ENCODE measurements around the gene NEO1.

The NEO1 gene

DNA sequence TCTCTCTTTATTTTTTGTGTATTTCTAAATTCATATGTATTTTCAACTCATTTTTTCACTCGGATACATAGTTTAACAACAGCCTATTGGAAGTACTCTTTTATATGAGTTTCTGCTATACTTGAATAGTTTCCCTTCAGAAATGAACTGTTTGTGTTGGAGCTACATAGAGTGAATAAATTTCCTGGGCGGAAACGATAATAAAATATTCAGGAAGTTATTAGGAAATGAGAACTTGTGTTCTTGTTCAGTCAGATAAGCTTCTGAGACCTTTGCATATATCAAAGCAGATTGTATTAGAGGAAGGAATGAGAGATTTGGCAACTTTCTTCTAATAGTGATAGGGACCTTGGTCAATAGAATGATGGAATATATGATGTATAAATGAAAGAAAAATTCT lies 27.3 kb downstream of the NEO1 start:
- Histone ChIP-seq H3F3A (ENCODE audit: insufficient read depth, low read length) (no peaks in the 10 kb centered on the region), H3K4me1 (ENCODE audit: low read length) (peaks cover 11% of the 10 kb centered on the region), H3K9ac (ENCODE audit: low read length) (no peak overlapping the region), H3K36me3 (replicated peaks; ENCODE audit: insufficient read depth, low read length) (no peaks in the 10 kb centered on the region), H3K27ac (ENCODE audit: low read length) (no peak overlapping the region), H3K9me2 (replicated peaks; ENCODE audit: insufficient read depth, low read length) (no peaks in the 10 kb centered on the region), H2AFZ (ENCODE audit: low read length) (no peak overlapping the region), H3K4me3 (ENCODE audit: low read length) (no peak overlapping the region), H3K79me2 (ENCODE audit: low read length) (peaks cover 16% of the 10 kb centered on the region), H4K20me1 (ENCODE audit: insufficient read depth, low read length) (no peaks in the 10 kb centered on the region), H3K4me2 (ENCODE audit: low read depth, low read length) (no peak overlapping the region), H3K27me3 (replicated peaks; ENCODE audit: insufficient read depth, low read length) (no peaks in the 10 kb centered on the region), H3K9me3 (replicated peaks; ENCODE audit: insufficient read depth, low read length) (no peaks in the 10 kb centered on the region)
- no peak for DNase-seq
- TF ChIP-seq, protein P1, sequence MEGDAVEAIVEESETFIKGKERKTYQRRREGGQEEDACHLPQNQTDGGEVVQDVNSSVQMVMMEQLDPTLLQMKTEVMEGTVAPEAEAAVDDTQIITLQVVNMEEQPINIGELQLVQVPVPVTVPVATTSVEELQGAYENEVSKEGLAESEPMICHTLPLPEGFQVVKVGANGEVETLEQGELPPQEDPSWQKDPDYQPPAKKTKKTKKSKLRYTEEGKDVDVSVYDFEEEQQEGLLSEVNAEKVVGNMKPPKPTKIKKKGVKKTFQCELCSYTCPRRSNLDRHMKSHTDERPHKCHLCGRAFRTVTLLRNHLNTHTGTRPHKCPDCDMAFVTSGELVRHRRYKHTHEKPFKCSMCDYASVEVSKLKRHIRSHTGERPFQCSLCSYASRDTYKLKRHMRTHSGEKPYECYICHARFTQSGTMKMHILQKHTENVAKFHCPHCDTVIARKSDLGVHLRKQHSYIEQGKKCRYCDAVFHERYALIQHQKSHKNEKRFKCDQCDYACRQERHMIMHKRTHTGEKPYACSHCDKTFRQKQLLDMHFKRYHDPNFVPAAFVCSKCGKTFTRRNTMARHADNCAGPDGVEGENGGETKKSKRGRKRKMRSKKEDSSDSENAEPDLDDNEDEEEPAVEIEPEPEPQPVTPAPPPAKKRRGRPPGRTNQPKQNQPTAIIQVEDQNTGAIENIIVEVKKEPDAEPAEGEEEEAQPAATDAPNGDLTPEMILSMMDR (IDR thresholded peaks at IDR 0.05; ENCODE audit: low read length) = no peak
- TF ChIP-seq EZH2 (optimal IDR thresholded peaks at IDR 0.05; ENCODE audit: low read depth, low read length) (no peak), EZH2phosphoT487 (IDR thresholded peaks at IDR 0.05; ENCODE audit: low read length) (no peak)

DNA sequence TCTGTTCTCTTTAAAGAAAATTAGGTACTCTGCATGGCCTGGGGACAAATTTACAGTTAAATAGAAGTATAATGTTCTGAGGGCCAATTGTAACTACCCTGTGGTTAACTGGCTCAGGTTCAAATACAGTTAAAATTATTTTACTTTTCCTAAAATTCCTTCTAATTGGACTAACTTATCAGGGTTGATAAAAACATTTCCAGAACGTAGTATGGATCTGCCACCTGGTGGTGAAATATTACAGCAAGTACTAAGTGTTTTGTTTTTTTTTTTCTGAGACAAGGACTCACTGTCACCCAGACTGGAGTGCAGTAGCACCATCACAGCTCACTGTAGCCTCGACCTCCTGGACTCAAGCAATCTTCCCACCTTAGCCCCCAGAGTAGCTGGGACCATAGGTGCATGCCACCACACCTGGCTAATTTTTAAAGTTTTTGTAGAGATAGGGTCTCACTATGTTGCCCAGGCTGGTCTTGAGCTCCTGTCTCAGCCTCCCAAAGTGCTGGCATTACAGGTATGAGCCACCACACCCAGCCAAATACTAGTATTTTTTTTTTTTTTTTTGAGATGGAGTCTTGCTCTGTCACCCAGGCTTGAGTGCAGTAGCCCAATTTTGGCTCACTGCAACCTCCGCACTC lies 29.2 kb downstream of the NEO1 start:
- no peak overlapping the region for H2AFZ ChIP-seq (ENCODE audit: low read length)
- peak; percentile 56 for DNase-seq
- H3K4me2 ChIP-seq (ENCODE audit: low read depth, low read length) = no peak overlapping the region
- no peaks in the 10 kb centered on the region for H3K9me2 ChIP-seq (replicated peaks; ENCODE audit: insufficient read depth, low read length)
- H3K36me3 ChIP-seq (replicated peaks; ENCODE audit: insufficient read depth, low read length) = no peaks in the 10 kb centered on the region
- H3K4me1 ChIP-seq (ENCODE audit: low read length) = no peaks in the 10 kb centered on the region
- H4K20me1 ChIP-seq (ENCODE audit: insufficient read depth, low read length) = 0 out of 2 replicates have a peak, but pooled peaks cover 3% of the 10 kb centered on the region
- no peak overlapping the region for H3K9ac ChIP-seq (ENCODE audit: low read length)
- H3K79me2 ChIP-seq (ENCODE audit: low read length) = peaks cover 16% of the 10 kb centered on the region
- no peaks in the 10 kb centered on the region for H3K9me3 ChIP-seq (replicated peaks; ENCODE audit: insufficient read depth, low read length)
- no peaks in the 10 kb centered on the region for H3K27me3 ChIP-seq (replicated peaks; ENCODE audit: insufficient read depth, low read length)
- TF ChIP-seq EZH2 (optimal IDR thresholded peaks at IDR 0.05; ENCODE audit: low read depth, low read length) = no peak
- TF ChIP-seq, protein P1 (IDR thresholded peaks at IDR 0.05; ENCODE audit: low read length) = peak; percentile 67
- H3K27ac ChIP-seq (ENCODE audit: low read length) = no peak overlapping the region
- H3K4me3 ChIP-seq (ENCODE audit: low read length) = no peak overlapping the region
- no peaks in the 10 kb centered on the region for H3F3A ChIP-seq (ENCODE audit: insufficient read depth, low read length)

DNA sequence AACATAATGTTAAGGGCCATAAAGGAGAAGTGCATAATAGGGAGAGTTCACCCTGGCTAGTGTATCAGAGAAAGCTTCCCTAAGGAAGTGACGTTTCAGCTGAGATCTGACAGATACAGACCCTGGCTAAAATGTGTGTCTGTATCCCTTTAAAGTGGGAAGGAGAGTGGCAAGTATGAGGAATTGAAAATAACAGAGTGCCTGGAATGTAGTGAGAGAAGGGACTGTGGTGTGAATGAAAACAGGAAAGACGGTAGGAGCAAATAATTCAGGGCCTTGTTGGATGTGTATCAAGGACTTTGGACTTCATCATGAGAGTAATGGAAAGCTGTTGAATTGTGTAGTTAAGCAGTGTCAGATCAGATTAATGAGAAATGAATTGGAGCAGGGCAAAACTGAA lies 30.5 kb downstream of the NEO1 start:
- no peak overlapping the region for H2AFZ ChIP-seq (ENCODE audit: low read length)
- no peak overlapping the region for H3K4me2 ChIP-seq (ENCODE audit: low read depth, low read length)
- TF ChIP-seq EZH2 (optimal IDR thresholded peaks at IDR 0.05; ENCODE audit: low read depth, low read length) (no peak), EZH2phosphoT487 (IDR thresholded peaks at IDR 0.05; ENCODE audit: low read length) (no peak)
- no peaks in the 10 kb centered on the region for H3F3A ChIP-seq (ENCODE audit: insufficient read depth, low read length)
- no peaks in the 10 kb centered on the region for H3K27me3 ChIP-seq (replicated peaks; ENCODE audit: insufficient read depth, low read length)
- no peaks in the 10 kb centered on the region for H3K4me1 ChIP-seq (ENCODE audit: low read length)
- 0 out of 2 replicates have a peak, but pooled peaks cover 3% of the 10 kb centered on the region for H4K20me1 ChIP-seq (ENCODE audit: insufficient read depth, low read length)
- peaks cover 17% of the 10 kb centered on the region for H3K79me2 ChIP-seq (ENCODE audit: low read length)
- H3K27ac ChIP-seq (ENCODE audit: low read length) = no peak overlapping the region
- H3K4me3 ChIP-seq (ENCODE audit: low read length) = no peak overlapping the region
- H3K36me3 ChIP-seq (replicated peaks; ENCODE audit: insufficient read depth, low read length) = no peaks in the 10 kb centered on the region
- no peak overlapping the region for H3K9ac ChIP-seq (ENCODE audit: low read length)
- H3K9me3 ChIP-seq (replicated peaks; ENCODE audit: insufficient read depth, low read length) = no peaks in the 10 kb centered on the region
- no peaks in the 10 kb centered on the region for H3K9me2 ChIP-seq (replicated peaks; ENCODE audit: insufficient read depth, low read length)
- no peak for DNase-seq

DNA sequence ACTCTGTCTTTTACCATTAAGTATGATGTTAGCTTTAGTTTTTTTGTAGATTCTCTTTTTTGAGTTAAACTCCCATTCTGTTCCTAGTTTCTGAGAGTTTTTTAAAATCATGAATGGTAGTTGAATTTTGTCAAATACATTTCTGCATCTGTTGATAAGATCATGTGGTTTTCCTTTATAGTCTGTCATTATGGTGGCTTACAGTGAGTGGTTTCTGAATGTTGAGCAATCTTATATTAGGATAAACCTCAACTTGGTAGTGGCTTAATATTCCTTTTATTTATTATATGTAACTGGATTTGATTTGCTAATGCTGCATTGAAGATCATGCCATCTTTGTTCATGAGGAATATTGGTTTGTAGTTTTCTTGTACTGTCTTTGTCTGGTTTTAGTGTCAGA lies 34.8 kb downstream of the NEO1 start:
- no peak overlapping the region for H2AFZ ChIP-seq (ENCODE audit: low read length)
- no peak for DNase-seq
- no peaks in the 10 kb centered on the region for H3K36me3 ChIP-seq (replicated peaks; ENCODE audit: insufficient read depth, low read length)
- H3K9me3 ChIP-seq (replicated peaks; ENCODE audit: insufficient read depth, low read length) = no peaks in the 10 kb centered on the region
- H3K79me2 ChIP-seq (ENCODE audit: low read length) = 0 out of 2 replicates have a peak, but pooled peaks cover 12% of the 10 kb centered on the region
- H4K20me1 ChIP-seq (ENCODE audit: insufficient read depth, low read length) = 0 out of 2 replicates have a peak, but pooled peaks cover 3% of the 10 kb centered on the region
- TF ChIP-seq EZH2 (optimal IDR thresholded peaks at IDR 0.05; ENCODE audit: low read depth, low read length) (no peak), EZH2phosphoT487 (IDR thresholded peaks at IDR 0.05; ENCODE audit: low read length) (no peak)
- TF ChIP-seq, protein P1 (IDR thresholded peaks at IDR 0.05; ENCODE audit: low read length) = no peak
- no peak overlapping the region for H3K27ac ChIP-seq (ENCODE audit: low read length)
- H3K9ac ChIP-seq (ENCODE audit: low read length) = no peak overlapping the region
- no peak overlapping the region for H3K4me3 ChIP-seq (ENCODE audit: low read length)
- no peaks in the 10 kb centered on the region for H3K9me2 ChIP-seq (replicated peaks; ENCODE audit: insufficient read depth, low read length)
- H3K27me3 ChIP-seq (replicated peaks; ENCODE audit: insufficient read depth, low read length) = no peaks in the 10 kb centered on the region
- H3K4me1 ChIP-seq (ENCODE audit: low read length) = no peaks in the 10 kb centered on the region
- H3K4me2 ChIP-seq (ENCODE audit: low read depth, low read length) = no peak overlapping the region
- no peaks in the 10 kb centered on the region for H3F3A ChIP-seq (ENCODE audit: insufficient read depth, low read length)
